CD4-positive, alpha-beta T cell treated with Interleukin-6 at 100 ng/mL for 8 hours (primary cell): ENCODE data around the gene GNG7.
"Not testable (repeated sequence)": the region's sequence is repeated elsewhere in the genome, so short reads cannot be mapped to it uniquely, and the experiment has no call there.

Experiments
- DNase-seq: peaks from one replicate; pipeline ENCODE4 v3.0.0-alpha.2; 2020; ENCODE audit warnings: mixed read lengths, low spot score

The GNG7 gene

GRCh38 chr19:2484178-2484937, 218.1 kb downstream of the GNG7 start:
- DNase-seq: no peak

GRCh38 chr19:2483484-2484151, 218.9 kb downstream of the GNG7 start:
- no peak for DNase-seq

DNA sequence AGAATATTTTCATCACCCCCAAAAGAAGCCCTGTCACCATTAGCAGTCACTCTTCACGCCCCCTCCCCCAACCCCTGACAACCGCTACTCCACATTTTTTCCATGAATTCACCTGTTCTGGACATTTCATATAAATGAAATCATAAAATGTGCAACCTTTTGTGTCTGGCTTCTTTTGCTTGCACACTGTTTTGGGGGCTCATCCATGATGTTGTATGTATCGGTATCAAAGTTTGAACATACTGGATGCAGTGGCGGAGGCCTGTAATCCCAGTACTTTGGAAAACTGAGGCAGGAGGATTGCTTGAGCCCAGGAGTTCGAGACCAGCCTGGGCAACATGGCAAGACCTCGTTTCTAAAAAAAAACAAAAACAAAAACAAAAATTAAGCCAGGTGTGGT, 219.4 kb downstream of the GNG7 start:
- no peak for DNase-seq

DNA sequence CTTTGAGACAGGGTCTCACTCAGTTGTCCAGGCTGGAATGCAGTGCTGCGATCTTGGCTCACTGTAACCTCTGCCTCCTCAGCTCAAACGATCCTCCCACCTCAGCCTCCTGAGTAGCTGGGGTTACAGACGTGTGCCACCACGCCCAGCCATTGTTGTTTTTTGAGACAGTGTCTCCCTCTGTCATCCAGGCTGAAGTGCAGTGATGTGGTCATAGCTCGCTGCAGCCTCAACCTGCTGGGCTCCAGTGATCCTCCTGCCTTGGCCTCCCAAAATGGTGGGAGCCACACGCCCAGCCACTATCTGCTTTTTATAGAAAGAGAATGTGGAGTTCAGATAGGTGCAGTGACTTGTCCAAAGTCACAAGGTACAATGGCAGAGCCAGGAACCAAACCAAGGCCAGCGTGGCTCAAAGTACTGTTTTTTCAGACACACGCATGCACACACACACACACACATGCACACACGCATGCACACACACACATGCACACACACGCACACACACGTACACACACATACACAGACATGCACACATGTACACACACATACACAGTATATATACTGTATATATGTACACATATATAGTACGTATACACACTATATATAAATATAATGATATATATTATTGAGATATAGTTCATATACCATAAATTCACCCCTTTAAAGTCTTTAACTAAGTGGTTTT, 220.0 kb downstream of the GNG7 start:
- DNase-seq: no peak

DNA sequence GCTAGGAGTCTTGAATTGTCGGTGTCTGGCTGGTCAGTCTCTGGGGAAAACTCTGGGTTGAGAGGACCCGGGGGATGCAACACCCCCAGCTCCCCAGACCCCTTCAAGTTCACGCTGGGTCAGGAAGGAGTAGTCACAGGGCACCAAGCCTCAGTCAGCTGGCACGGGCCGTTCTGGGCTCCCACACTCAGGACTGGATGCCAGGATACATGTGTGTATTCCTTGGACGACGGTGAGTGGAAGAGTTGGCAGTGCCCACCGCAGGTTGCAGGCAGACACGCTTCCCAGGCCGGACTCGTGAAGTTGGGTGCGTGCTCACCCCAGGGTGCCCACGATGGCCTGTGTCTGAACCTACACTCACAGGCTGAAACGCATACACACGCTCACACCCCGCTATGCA, 221.0 kb downstream of the GNG7 start:
- no peak for DNase-seq

DNA sequence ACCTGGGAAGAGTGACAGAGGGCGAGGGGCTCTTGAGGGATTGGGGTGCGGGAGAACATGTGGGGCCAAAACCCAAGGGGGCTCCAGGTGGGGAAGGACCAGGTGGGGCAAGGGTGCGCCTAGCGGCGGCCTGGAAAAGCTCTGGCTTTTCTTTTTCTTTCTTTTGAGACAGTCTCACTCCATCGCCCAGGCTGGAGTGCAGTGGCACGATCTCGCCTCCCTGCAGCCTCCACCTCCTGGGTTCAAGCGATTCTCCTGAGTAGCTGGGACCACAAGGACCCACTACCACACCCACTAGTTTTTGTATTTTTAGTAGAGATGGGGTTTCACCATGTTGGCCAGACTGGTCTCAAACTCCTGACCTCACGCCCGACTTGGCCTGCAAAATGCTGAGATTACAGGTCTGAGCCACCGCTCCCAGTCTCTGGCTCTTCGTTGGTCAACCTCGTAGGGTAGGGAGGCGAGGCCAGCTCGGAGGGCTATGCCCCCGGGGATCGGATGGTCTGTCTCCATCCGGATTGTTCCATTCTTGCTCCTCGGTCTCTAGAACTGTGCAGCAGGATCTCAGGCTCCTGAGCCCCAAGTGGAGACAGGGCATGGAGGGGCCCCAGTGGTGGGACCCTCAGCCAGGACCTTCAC, 222.8 kb downstream of the GNG7 start:
- DNase-seq: no peak

GRCh38 chr19:2478756-2479555, 223.5 kb downstream of the GNG7 start:
- DNase-seq: peak; percentile 65

DNA sequence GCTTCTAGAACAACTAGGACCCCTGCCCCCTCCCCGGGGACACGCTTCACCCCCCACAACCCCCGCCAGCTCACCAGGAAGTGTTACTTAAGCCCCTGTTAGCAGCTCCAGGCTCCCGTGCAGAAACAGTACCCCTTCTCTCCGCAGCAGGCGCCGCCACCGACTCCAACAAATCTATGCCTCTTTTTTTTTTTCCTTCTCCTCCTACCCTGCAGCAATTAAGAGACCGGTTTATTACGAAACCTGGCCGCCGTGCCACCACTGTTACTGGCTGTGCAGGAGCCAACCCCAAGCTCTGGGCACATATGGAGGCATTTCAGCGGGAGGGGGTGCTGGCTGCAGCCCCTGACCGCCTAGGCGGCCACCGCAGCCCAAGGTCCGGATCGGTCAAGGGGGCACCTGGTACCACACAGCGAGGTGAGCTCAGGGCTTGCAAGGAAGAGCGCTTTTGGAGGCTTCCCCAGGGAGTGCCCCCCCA, 224.2 kb downstream of the GNG7 start:
- peak; percentile 60 for DNase-seq

DNA sequence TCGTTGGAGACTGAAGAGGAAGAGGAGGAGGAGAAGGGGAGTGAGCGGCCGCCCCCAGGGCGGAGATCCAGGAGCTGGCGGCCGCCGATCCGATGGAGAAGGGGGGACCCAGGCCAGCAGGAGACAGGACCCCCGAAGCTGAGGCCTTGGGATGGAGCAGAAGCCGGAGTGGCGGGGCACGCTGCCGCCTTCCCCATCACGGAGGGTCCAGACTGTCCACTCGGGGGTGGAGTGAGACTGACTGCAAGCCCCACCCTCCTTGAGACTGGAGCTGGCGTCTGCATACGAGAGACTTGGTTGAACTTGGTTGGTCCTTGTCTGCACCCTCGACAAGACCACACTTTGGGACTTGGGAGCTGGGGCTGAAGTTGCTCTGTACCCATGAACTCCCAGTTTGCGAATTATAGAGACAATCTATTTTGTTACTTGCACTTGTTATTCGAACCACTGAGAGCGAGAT, 224.7 kb downstream of the GNG7 start:
- DNase-seq: no peak

GRCh38 chr19:2477141-2477710, 225.3 kb downstream of the GNG7 start:
- DNase-seq: peak; percentile 20

DNA sequence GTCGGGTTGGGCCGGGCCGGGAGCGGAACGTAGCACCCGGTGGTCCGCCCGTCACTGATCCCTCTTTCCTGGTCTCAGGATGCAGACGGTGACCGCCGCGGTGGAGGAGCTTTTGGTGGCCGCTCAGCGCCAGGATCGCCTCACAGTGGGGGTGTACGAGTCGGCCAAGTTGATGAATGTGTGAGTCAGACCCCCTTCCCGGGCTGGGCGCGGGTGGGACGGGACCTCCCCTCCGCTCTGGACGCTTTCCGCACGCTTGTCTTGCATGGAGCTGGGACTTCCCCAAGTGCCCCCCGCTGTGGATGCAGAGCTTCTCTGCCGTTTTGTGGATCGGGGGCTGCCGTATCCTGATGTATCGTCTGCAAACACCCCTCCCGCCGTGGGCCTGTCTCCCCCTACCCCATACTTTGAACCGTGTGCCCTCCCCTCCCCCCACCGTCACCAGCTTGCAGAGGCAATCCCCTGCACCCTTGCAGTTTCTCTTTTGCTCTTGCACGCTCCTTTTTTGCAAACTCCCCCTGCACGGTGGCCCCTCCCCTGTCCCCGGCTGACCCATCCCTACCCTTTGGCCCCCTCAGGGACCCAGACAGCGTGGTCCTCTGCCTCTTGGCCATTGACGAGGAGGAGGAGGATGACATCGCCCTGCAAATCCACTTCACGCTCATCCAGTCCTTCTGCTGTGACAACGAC, 225.9 kb downstream of the GNG7 start:
- peak; percentile 66 for DNase-seq

DNA sequence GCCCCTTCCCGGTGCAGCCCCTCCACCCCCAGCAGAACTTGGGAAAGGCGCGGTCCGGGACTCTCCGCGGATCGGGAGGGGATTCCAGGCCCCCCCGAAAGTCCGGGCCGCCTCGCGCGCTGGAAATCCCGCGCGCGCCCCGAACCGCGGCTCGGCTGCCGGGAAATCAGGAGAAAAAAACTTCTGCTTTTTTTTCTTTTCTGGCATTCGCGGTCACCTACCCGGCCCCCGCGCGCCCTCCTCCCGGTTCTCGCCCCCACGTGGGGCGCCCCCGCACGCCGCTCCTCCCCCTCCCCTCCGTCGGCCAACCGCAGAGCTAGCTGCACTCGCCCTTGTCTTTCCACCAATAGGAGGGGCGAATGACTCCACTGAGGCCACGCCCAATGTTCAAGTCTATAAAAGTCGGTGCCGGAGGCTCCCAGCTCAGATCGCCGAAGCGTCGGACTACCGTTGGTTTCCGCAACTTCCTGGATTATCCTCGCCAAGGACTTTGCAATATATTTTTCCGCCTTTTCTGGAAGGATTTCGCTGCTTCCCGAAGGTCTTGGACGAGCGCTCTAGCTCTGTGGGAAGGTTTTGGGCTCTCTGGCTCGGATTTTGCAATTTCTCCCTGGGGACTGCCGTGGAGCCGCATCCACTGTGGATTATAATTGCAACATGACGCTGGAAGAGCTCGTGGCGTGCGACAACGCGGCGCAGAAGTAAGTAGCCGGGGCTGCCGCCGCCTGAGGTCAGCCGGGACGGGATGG, 226.6 kb downstream of the GNG7 start, which contains the start of gene GADD45B:
Gene GADD45B, plus strand, starts transcription at position 426 of the 749 bp plus-strand sequence. Its CDS starts 232 bp downstream, at position 658.
- peak; percentile 97 for DNase-seq

- peak; percentile 48 for DNase-seq
These were observed 227.3 kb downstream of the GNG7 start for GRCh38 chr19:2475018-2475701.

GRCh38 chr19:2474232-2475017, 228.1 kb downstream of the GNG7 start:
- DNase-seq: peak; percentile 78

DNA sequence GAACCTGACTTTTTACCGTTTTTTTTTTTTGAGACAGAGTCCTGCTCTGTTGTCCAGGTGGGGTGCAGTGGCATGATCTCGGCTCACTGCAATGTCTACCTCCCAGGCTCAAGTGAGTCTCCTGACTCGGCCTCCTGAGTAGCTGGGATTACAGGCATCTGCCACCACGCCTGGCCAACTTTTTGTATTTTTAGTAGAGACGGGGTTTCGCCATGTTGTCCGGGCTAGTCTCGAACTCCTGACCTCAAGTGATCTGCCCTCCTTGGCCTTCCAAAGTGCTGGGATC, 232.6 kb downstream of the GNG7 start:
- not testable (repeated sequence) for DNase-seq

DNA sequence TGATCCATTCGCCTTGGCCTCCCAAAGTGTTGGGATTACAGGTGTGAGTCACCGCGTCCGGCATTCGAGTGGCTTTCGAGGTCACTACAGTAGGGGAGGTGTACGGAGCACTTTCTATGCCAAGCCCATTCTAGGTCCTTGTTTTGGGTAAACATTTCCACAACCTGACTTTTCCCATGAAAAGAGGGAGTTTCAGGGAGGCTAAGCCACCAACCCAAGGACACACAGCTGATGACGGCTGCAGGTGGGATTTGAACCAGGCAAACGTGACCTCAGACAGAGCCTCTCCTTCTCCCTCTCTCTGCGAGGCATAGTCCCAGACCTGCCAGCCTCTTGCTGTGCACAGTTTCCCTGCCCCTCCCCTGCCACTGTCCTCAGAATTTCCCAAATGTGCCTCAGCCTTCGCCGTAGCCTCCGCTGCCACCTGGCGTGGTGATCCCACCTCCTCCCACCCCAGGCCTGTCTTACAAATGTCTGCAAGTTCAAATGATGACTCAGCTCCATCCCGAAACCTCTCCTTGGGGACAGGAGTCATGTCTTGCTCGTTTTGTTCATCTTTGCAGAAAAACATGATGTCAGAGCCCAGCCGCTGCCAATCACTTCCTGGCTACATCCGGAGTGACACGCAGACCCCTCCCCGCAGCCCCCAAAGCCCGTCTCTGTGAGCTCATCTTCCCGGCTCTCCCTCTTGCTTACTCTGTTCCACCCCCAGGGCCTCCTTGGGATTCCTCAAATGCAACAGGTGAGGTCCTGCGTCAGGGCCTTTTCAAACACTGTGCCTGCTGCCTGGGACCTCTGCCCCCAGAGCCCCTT, 233.2 kb downstream of the GNG7 start:
- DNase-seq: no peak

GRCh38 chr19:2468596-2468995, 233.9 kb downstream of the GNG7 start:
- no peak for DNase-seq

DNA sequence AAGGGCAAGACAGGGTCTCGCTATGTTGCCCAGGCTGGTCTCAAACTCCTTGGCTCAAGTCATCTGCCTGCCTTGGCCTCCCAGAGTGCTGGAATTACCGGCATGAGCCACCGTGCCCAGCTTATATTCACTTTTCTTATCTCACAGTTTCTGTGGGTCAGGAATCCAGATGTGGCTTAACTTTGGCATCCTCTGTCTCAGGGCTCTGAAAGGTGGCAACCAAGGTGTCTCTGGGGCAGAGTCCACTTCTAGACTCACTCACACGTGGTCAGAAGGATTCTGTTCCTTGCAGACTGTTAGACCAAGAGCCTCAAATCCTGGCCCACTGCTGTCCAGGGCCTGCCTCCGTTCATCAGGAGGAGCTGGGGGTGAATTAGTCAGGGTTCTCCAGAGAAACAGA, 238.1 kb downstream of the GNG7 start:
- DNase-seq: no peak
